ENCODE results near the gene ACTL10. TPM values are rescaled to one million over a fixed set of nuclear protein-coding genes. Genes with fewer than 3 reads are reported as not detected.

The ACTL10 gene
- total and polyA plus RNA-seq, 2 of the 4 experiments (the other 2 are of a cell fraction) = 0.18 to 0.43 TPM

GRCh38 chr20:33713865-33714367 lies 47.2 kb downstream of the ACTL10 start:
- Histone ChIP-seq H4K5ac (ENCODE audit: low read depth, low read length) (no peak overlapping the region), H3K27me3 (ENCODE audit: control insufficient read depth, insufficient read depth, low read length) (no peaks in the 10 kb centered on the region), H3K4me2 (ENCODE audit: low read depth, low read length) (no peak overlapping the region), H4K20me1 (ENCODE audit: insufficient read depth, low read length) (no peaks in the 10 kb centered on the region), H2AFZ (replicated peaks; ENCODE audit: low read length, poor library complexity) (no peak overlapping the region), H3K4me3 (ENCODE audit: insufficient read depth, low read depth, low read length) (no peak overlapping the region), H3K4ac (ENCODE audit: low read depth, low read length) (no peak overlapping the region), H3K14ac (replicated peaks; ENCODE audit: low read depth, low read length) (no peak overlapping the region), H3K23ac (ENCODE audit: low read depth, low read length) (no peak overlapping the region), H3K4me1 (ENCODE audit: control insufficient read depth, insufficient read depth, low read length) (no peaks in the 10 kb centered on the region), H3K9me3 (ENCODE audit: control insufficient read depth, insufficient read depth, low read length) (no peaks in the 10 kb centered on the region), H2BK120ac (ENCODE audit: low read depth, low read length) (no peak overlapping the region), H3K18ac (ENCODE audit: low read depth, low read length) (no peak overlapping the region), H3K56ac (ENCODE audit: extremely low read depth, insufficient read depth, low read length) (no peak overlapping the region), H3K9ac (ENCODE audit: low read depth, low read length) (no peak overlapping the region), H3K79me1 (ENCODE audit: low read depth in 1 of 2, low read length in 2 of 2) (peaks cover 0 to 2% of the 10 kb centered on the region in 2 experiments; a peak in 1 of 4 replicates), H3K9me1 (ENCODE audit: insufficient read depth, low read length) (peaks cover 10% of the 10 kb centered on the region; the same call in 1 of the 2 replicates), H2BK20ac (ENCODE audit: low read depth, low read length) (no peak overlapping the region), H4K8ac (ENCODE audit: low read depth in 2 of 2, low read length in 2 of 2) (no peak overlapping the region), H2BK5ac (ENCODE audit: low read depth, low read length, poor library complexity, severe bottlenecking) (no peak overlapping the region), H3K27ac (ENCODE audit: insufficient read depth, low read length) (no peak overlapping the region), H2AK5ac (ENCODE audit: low read depth, low read length) (no peak overlapping the region), H3K36me3 (ENCODE audit: control insufficient read depth, insufficient read depth, low read length) (peaks cover 5% of the 10 kb centered on the region; the same call in 1 of the 2 replicates), H2AK9ac (replicated peaks; ENCODE audit: low read depth, low read length, poor library complexity) (no peak overlapping the region), H2BK15ac (ENCODE audit: low read depth, low read length) (no peak overlapping the region), H4K91ac (ENCODE audit: insufficient read depth, low read depth, low read length) (no peak overlapping the region)
- ChIA-PET CTCF (interaction anchor here (0.6 kb wide), 1 partner anchor 1394 kb away, joined by 7 read pairs; no protein-coding TSS in a partner anchor), POLR2A (ENCODE audit: unreplicated experiment) (no interaction called here)
- ATAC-seq (ENCODE audit: low read depth) = no peak
- dilution Hi-C loops (cut with HindIII; ENCODE audit: low sequenced_read_pairs, unreplicated experiment) (no loop called here), intact Hi-C loops (cut with micrococcal nuclease) (no loop called here), in situ Hi-C loops (cut with MboI; ENCODE audit: low sequenced_read_pairs) (no loop called here)
- BruUV-seq (replicated peaks) = no TSS peak
- no peak for TF ChIP-seq CEBPB (IDR thresholded peaks at IDR 0.05; ENCODE audit: low read depth, low read length)
- TF ChIP-seq, protein P1, sequence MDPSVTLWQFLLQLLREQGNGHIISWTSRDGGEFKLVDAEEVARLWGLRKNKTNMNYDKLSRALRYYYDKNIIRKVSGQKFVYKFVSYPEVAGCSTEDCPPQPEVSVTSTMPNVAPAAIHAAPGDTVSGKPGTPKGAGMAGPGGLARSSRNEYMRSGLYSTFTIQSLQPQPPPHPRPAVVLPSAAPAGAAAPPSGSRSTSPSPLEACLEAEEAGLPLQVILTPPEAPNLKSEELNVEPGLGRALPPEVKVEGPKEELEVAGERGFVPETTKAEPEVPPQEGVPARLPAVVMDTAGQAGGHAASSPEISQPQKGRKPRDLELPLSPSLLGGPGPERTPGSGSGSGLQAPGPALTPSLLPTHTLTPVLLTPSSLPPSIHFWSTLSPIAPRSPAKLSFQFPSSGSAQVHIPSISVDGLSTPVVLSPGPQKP (IDR thresholded peaks at IDR 0.05; ENCODE audit: borderline replicate concordance, low read depth, low read length) = no peak
- TF ChIP-seq MAFK (IDR thresholded peaks at IDR 0.05; ENCODE audit: low read depth, low read length) = no peak
- TF ChIP-seq POLR2A (IDR thresholded peaks at IDR 0.05; ENCODE audit: low read depth, low read length) = no peak
- TF ChIP-seq BHLHE40 (IDR thresholded peaks at IDR 0.05; ENCODE audit: low read depth, low read length) = no peak
- TF ChIP-seq CTCF (conservative IDR thresholded peaks at IDR 0.05; ENCODE audit: low read depth, low read length) = no peak
- no peak for TF ChIP-seq CHD1 (IDR thresholded peaks at IDR 0.05; ENCODE audit: low read depth, low read length)
- no peak for TF ChIP-seq RFX5 (IDR thresholded peaks at IDR 0.05; ENCODE audit: low read depth, low read length)
- TF ChIP-seq MAZ (IDR thresholded peaks at IDR 0.05; ENCODE audit: borderline replicate concordance, low read depth, low read length) = no peak
- no peak for TF ChIP-seq RAD21 (IDR thresholded peaks at IDR 0.05; ENCODE audit: low read length)
- TF ChIP-seq FOS (IDR thresholded peaks at IDR 0.05; ENCODE audit: low read depth, low read length) = no peak
- no peak for TF ChIP-seq RCOR1 (IDR thresholded peaks at IDR 0.05; ENCODE audit: insufficient replicate concordance, low read length)
- WGBS, 2 experiments (ENCODE audit: extremely low coverage in 2 of 2, insufficient read length in 1 of 2) = 100% methylated on average over 1 of the region's 10 CpGs; no CpG with 5 or more reads in 1 of the 2 experiments
- no peak for DNase-seq
